K562 (cell line): ENCODE results near the gene GARNL3. TPM values are rescaled to one million over a fixed set of nuclear protein-coding genes. Genes with fewer than 3 reads are reported as not detected.

Experiments used
- CBFA2T2 ChIP-seq: fragments of 450-650 bp; conservative IDR thresholded peaks from 2 replicates; pipeline ENCODE4 v1.6.1; 2017; ENCODE audit warnings: mild to moderate bottlenecking
- CEBPG ChIP-seq, 3 experiments: fragments of 200-800 bp in 1 of 3; sonication (Bioruptor generic) in 1 of 3; sonication (generic) in 1 of 3; formaldehyde crosslinking in 1 of 3; IDR thresholded peaks in 2 of 3; conservative IDR thresholded peaks in 1 of 3; 2 replicates each; pipeline versions ENCODE4 v1.6.1 to v1.8.0; 2016 to 2022; ENCODE audit warnings: missing compliant biosample characterization in 2 of 3, missing genetic modification characterization in 2 of 3, mild to moderate bottlenecking in 1 of 3, missing genetic modification reagents in 1 of 3
- CHD1 ChIP-seq: fragments of 200-600 bp; sonication (generic); IDR thresholded peaks from one replicate; pipeline ENCODE4 v1.6.1; 2012; ENCODE audit warnings: mild to moderate bottlenecking, moderate library complexity, low read length, inconsistent platforms
- CTCF ChIP-seq, 3 experiments: IDR thresholded peaks in 2 of 3; conservative IDR thresholded peaks in 1 of 3; 2 replicates each; pipeline ENCODE4 v1.5.1; 2011 to 2012; ENCODE audit warnings: low read length in 3 of 3, mild to moderate bottlenecking in 3 of 3, control low read depth in 2 of 3, improper control_type of control experiment in 1 of 3, inconsistent platforms in 1 of 3, low read depth in 1 of 3, mixed read lengths in 1 of 3, moderate library complexity in 1 of 3; ENCODE audit not compliant: insufficient read depth in 2 of 3
- HDAC1 ChIP-seq, 2 experiments: fragments of 450-650 bp; IDR thresholded peaks; 2 replicates each; pipeline ENCODE4 v1.6.1; 2016 to 2017; ENCODE audit warnings: inconsistent platforms in 1 of 2, mild to moderate bottlenecking in 1 of 2, moderate library complexity in 1 of 2
- KDM5B ChIP-seq: fragments of 200-600 bp; sonication (generic); IDR thresholded peaks from 2 replicates; pipeline ENCODE4 v1.6.1; 2012; ENCODE audit warnings: low read depth, mild to moderate bottlenecking, moderate library complexity, low read length, control low read depth, inconsistent platforms; ENCODE audit not compliant: insufficient replicate concordance
- KHSRP ChIP-seq: fragments of 450-650 bp; IDR thresholded peaks from 2 replicates; pipeline ENCODE4 v1.6.1; 2017
- MED1 ChIP-seq: sonication (generic); formaldehyde crosslinking; IDR thresholded peaks from 2 replicates; pipeline ENCODE4 v1.8.1; 2023; ENCODE audit warnings: missing genetic modification reagents, borderline replicate concordance
- OTX1 ChIP-seq: fragments of 450-650 bp; formaldehyde crosslinking; IDR thresholded peaks from 2 replicates; pipeline ENCODE4 v1.4.0; 2022; ENCODE audit warnings: mild to moderate bottlenecking
- PTTG1 ChIP-seq: fragments of 450-650 bp; IDR thresholded peaks from 2 replicates; pipeline ENCODE4 v1.6.1; 2016; ENCODE audit warnings: low read depth, mild to moderate bottlenecking, missing genetic modification characterization, missing compliant biosample characterization
- STAT5B ChIP-seq: fragments of 250-450 bp; sonication (Bioruptor Pico); IDR thresholded peaks from 2 replicates; pipeline ENCODE4 v1.8.0; 2021; ENCODE audit warnings: mild to moderate bottlenecking, inconsistent platforms
- SUPT5H ChIP-seq: fragments of 450-650 bp; IDR thresholded peaks from 2 replicates; pipeline ENCODE4 v1.6.1; 2016
- TFE3 ChIP-seq: fragments of 450-650 bp; formaldehyde crosslinking; IDR thresholded peaks from 2 replicates; pipeline ENCODE4 v1.4.0; 2020; ENCODE audit warnings: mild to moderate bottlenecking, mixed read lengths
- XRCC3 ChIP-seq: fragments of 450-650 bp; IDR thresholded peaks from 2 replicates; pipeline ENCODE4 v1.6.1; 2017; ENCODE audit warnings: mild to moderate bottlenecking, moderate library complexity
- XRCC5 ChIP-seq: fragments of 200-400 bp; formaldehyde crosslinking; IDR thresholded peaks from 2 replicates; pipeline ENCODE4 v1.6.1; 2017; ENCODE audit warnings: low read depth, mild to moderate bottlenecking, low read length
- ZNF165 ChIP-seq: fragments of 250-450 bp; sonication (Bioruptor Pico); IDR thresholded peaks from 2 replicates; pipeline ENCODE4 v1.4.0; 2020; ENCODE audit warnings: borderline replicate concordance
- ZNF23 ChIP-seq: fragments of 250-450 bp; sonication (Bioruptor Pico); IDR thresholded peaks from 2 replicates; pipeline ENCODE4 v1.4.0; 2020; ENCODE audit warnings: mild to moderate bottlenecking
- ZNF436 ChIP-seq: fragments of 250-450, 450-650 bp; sonication (Bioruptor Pico); formaldehyde crosslinking; IDR thresholded peaks from 2 replicates; pipeline ENCODE4 v1.7.0; 2020; ENCODE audit warnings: mild to moderate bottlenecking
- ZNF668 ChIP-seq: fragments of 250-450 bp; sonication (Bioruptor Pico); IDR thresholded peaks from 2 replicates; pipeline ENCODE4 v1.8.0; 2022; ENCODE audit warnings: mild to moderate bottlenecking, inconsistent platforms
- ZNF707 ChIP-seq: fragments of 250-450 bp; sonication (Bioruptor Pico); conservative IDR thresholded peaks from 2 replicates; pipeline ENCODE4 v1.8.0; 2022; ENCODE audit warnings: inconsistent platforms, mild to moderate bottlenecking, moderate library complexity
- ZNF79 ChIP-seq: fragments of 250-450 bp; sonication (Bioruptor Pico); IDR thresholded peaks from 2 replicates; pipeline ENCODE4 v1.4.0; 2020; ENCODE audit warnings: low read depth, mild to moderate bottlenecking, moderate library complexity
- polyA plus RNA-seq, 8 experiments: library from polyadenylated mRNA; depleted of rRNA in 4 of 8; stranded (reverse) in 5 of 8; unstranded in 3 of 8; fragments of >200 nt; fragmentation: Nextera tagmentation in 2 of 8; fragmentation: Illumina TruSeq in 1 of 8; extraction: Ambion mirVana in 2 of 8; extraction: Trizol in 1 of 8; gene quantifications; 2 replicates each; pipeline versions ENCODE4 v1.2.1 to v1.2.3, GENCODE V29; 2011 to 2014; ENCODE audit warnings: inconsistent platforms in 1 of 8, missing spikeins in 1 of 8
- total RNA-seq, 7 experiments: library from RNA; depleted of rRNA in 6 of 7; stranded (reverse); fragments of >200 nt in 6 of 7; fragmentation: Illumina TruSeq in 2 of 7; extraction: Trizol in 2 of 7; gene quantifications; 2 replicates each; pipeline versions ENCODE4 v1.2.1 to v1.2.3, GENCODE V29; 2011 to 2021; ENCODE audit warnings: low replicate concordance in 1 of 7
- TF ChIP-seq, protein P1 (sequence below): IDR thresholded peaks from 3 replicates; pipeline ENCODE4 v1.6.1; 2011; ENCODE audit warnings: borderline replicate concordance, mild to moderate bottlenecking, moderate library complexity; ENCODE audit not compliant: insufficient read length; ENCODE audit errors: extremely low read depth

The GARNL3 gene
- total and polyA plus RNA-seq, 9 of the 15 experiments (the other 6 are each of a cell fraction or from before 2014, with no cell fraction given): 0.35 to 2.7 (median 1.6) TPM

GRCh38 chr9:127423934-127424675, 159.5 kb downstream of the GARNL3 start, which contains the start of gene ZNF79 (continued):
- TF ChIP-seq TFE3 (CRISPR knock-in tag) (no peak; the same call in 1 of the 2 replicates), SUPT5H (peak; percentile 78), CBFA2T2 (0 out of 2 replicates have a peak, but pooled peaks have one; percentile 4), KDM5B (peak; percentile 96), MED1 (CRISPR knock-in tag) (no peak), HDAC1 (IDR thresholded peaks at IDR 0.05) (peak in 1 of 2 experiments; percentile 87; a peak in 2 of 4 replicates), ZNF668 (no peak), ZNF436 (no peak), XRCC3 (no peak), OTX1 (CRISPR knock-in tag) (no peak), ZNF707 (no peak), STAT5B (CRISPR knock-in tag) (no peak), CHD1 (no peak), KHSRP (no peak), ZNF79 (no peak), PTTG1 (tag) (no peak), CTCF (IDR thresholded peaks at IDR 0.05 in 2 of 3, conservative IDR thresholded peaks at IDR 0.05 in 1 of 3; ENCODE audit: insufficient read depth in 2 of 3, low read depth in 1 of 3, low read length in 3 of 3) (no peak), CEBPG (CRISPR knock-in tag; IDR thresholded peaks at IDR 0.05) (no peak), CEBPG (tag; conservative IDR thresholded peaks at IDR 0.05 in 1 of 2, IDR thresholded peaks at IDR 0.05 in 1 of 2) (no peak), ZNF23 (no peak), XRCC5 (no peak), ZNF165 (CRISPR knock-in tag) (no peak)
- TF ChIP-seq, protein P1, sequence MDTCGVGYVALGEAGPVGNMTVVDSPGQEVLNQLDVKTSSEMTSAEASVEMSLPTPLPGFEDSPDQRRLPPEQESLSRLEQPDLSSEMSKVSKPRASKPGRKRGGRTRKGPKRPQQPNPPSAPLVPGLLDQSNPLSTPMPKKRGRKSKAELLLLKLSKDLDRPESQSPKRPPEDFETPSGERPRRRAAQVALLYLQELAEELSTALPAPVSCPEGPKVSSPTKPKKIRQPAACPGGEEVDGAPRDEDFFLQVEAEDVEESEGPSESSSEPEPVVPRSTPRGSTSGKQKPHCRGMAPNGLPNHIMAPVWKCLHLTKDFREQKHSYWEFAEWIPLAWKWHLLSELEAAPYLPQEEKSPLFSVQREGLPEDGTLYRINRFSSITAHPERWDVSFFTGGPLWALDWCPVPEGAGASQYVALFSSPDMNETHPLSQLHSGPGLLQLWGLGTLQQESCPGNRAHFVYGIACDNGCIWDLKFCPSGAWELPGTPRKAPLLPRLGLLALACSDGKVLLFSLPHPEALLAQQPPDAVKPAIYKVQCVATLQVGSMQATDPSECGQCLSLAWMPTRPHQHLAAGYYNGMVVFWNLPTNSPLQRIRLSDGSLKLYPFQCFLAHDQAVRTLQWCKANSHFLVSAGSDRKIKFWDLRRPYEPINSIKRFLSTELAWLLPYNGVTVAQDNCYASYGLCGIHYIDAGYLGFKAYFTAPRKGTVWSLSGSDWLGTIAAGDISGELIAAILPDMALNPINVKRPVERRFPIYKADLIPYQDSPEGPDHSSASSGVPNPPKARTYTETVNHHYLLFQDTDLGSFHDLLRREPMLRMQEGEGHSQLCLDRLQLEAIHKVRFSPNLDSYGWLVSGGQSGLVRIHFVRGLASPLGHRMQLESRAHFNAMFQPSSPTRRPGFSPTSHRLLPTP: no peak
